Astrocyte (in vitro differentiated cells and primary cell): ENCODE results near the gene DCHS2.

ENCODE experiments used
- EZH2 ChIP-seq: IDR thresholded peaks from 2 replicates; pipeline ENCODE4 v1.6.1; 2012; ENCODE audit warnings: mild to moderate bottlenecking, low read length, inconsistent platforms; ENCODE audit not compliant: insufficient read depth
- TF ChIP-seq, protein P1 (sequence below): IDR thresholded peaks from 2 replicates; pipeline ENCODE4 v1.5.1; 2011; ENCODE audit warnings: low read depth, mild to moderate bottlenecking, inconsistent platforms, low read length, moderate library complexity; ENCODE audit not compliant: insufficient read depth

DNA sequence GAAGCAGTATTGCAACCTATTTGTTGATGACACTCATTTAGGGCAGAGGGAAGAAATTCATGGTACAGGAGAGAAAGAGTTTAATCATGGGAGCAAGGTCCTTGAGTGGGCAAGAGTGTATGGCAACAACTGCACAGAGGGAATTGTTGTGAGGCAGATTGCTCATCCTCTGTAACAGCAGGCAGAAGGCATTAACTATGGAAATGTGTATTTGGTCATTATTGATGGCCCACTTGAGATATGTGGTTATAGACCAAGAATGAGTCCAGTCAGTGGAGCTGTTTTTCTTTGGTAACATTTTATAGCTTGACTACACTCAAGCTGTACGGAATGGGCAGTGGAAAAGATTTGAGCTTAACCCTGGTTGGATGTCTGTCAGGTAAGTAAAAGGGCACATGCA, 42.7 kb upstream of the DCHS2 start:
- TF ChIP-seq, protein P1, sequence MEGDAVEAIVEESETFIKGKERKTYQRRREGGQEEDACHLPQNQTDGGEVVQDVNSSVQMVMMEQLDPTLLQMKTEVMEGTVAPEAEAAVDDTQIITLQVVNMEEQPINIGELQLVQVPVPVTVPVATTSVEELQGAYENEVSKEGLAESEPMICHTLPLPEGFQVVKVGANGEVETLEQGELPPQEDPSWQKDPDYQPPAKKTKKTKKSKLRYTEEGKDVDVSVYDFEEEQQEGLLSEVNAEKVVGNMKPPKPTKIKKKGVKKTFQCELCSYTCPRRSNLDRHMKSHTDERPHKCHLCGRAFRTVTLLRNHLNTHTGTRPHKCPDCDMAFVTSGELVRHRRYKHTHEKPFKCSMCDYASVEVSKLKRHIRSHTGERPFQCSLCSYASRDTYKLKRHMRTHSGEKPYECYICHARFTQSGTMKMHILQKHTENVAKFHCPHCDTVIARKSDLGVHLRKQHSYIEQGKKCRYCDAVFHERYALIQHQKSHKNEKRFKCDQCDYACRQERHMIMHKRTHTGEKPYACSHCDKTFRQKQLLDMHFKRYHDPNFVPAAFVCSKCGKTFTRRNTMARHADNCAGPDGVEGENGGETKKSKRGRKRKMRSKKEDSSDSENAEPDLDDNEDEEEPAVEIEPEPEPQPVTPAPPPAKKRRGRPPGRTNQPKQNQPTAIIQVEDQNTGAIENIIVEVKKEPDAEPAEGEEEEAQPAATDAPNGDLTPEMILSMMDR = no peak
- no peak for TF ChIP-seq EZH2
